H4 (cell line): ENCODE measurements around the gene DPP6. TPM values are rescaled to one million over a fixed set of nuclear protein-coding genes. Genes with fewer than 3 reads are reported as not detected.
"Not testable (repeated sequence)": the region's sequence is repeated elsewhere in the genome, so short reads cannot be mapped to it uniquely, and the experiment has no call there.

Experiments
- DNase-seq: peaks from one replicate; pipeline ENCODE4 v3.0.0-alpha.2; 2015; ENCODE audit warnings: low spot score
- total RNA-seq: library from RNA; depleted of rRNA; stranded (reverse); fragments of >200 nt; shearing (Covaris generic); gene quantifications from 2 replicates; pipeline ENCODE4 v1.2.3, GENCODE V29; 2014

The DPP6 gene
- total RNA-seq, 1 experiment from 2014 or later, result 0.06 TPM

GRCh38 chr7:154909241-154910105, 857.3 kb downstream of the DPP6 start:
- DNase-seq, result no peak

- no peak for DNase-seq
Measured at GRCh38 chr7:154910125-154910524, 857.9 kb downstream of the DPP6 start.

GRCh38 chr7:154910977-154911376, 858.8 kb downstream of the DPP6 start:
- no peak for DNase-seq

GRCh38 chr7:154911411-154911810, 859.2 kb downstream of the DPP6 start:
- no peak for DNase-seq

- DNase-seq, result no peak
Measured at GRCh38 chr7:154911862-154912455, 859.8 kb downstream of the DPP6 start.

GRCh38 chr7:154912871-154913637, 860.9 kb downstream of the DPP6 start:
- DNase-seq, result no peak

- DNase-seq, result peak; percentile 40
Measured at GRCh38 chr7:154913638-154914307, 861.6 kb downstream of the DPP6 start.

GRCh38 chr7:154914308-154914995, 862.3 kb downstream of the DPP6 start:
- DNase-seq, result no peak

- DNase-seq, result no peak
Measured at GRCh38 chr7:154914996-154915380, 862.8 kb downstream of the DPP6 start.

GRCh38 chr7:154915600-154915999, 863.4 kb downstream of the DPP6 start:
- no peak for DNase-seq

- DNase-seq, result no peak
Measured at GRCh38 chr7:154916381-154916780, 864.2 kb downstream of the DPP6 start.

GRCh38 chr7:154916856-154917807, 864.9 kb downstream of the DPP6 start:
- no peak for DNase-seq

- no peak for DNase-seq
Measured at GRCh38 chr7:154917808-154918160, 865.6 kb downstream of the DPP6 start.

- DNase-seq, result no peak
Measured at GRCh38 chr7:154918266-154918665, 866.1 kb downstream of the DPP6 start.

GRCh38 chr7:154918741-154919140, 866.5 kb downstream of the DPP6 start:
- no peak for DNase-seq

GRCh38 chr7:154919344-154920225, 867.4 kb downstream of the DPP6 start:
- no peak for DNase-seq

GRCh38 chr7:154922472-154922871, 870.3 kb downstream of the DPP6 start:
- DNase-seq, result not testable (repeated sequence)

- DNase-seq, result peak; percentile 82
Measured at GRCh38 chr7:154927624-154928125, 875.5 kb downstream of the DPP6 start.
